Measurements from ENCODE around the gene KIR3DL2.

- TF ChIP-seq CTCF (IDR thresholded peaks at IDR 0.05; ENCODE audit: low read length) (no peak), EZH2 (optimal IDR thresholded peaks at IDR 0.05; ENCODE audit: low read depth, low read length) (no peak)
These were observed 32.3 kb upstream of the KIR3DL2 start for GRCh38 chr19:54817670-54818536.

Measured in MM.1S (cell line).